Measurements from ENCODE around the gene IPPK. TPM values are rescaled to one million over a fixed set of nuclear protein-coding genes. Genes with fewer than 3 reads are reported as not detected.
"Not testable (repeated sequence)": the region's sequence is repeated elsewhere in the genome, so short reads cannot be mapped to it uniquely, and the experiment has no call there.

Gene IPPK
- total RNA-seq, 1 donor from 2014 or later, result 11.9 TPM

GRCh38 chr9:92638621-92639101 lies 31.3 kb downstream of the IPPK start:
- peak; percentile 31 for DNase-seq (ENCODE audit: low spot score)

GRCh38 chr9:92637886-92638620 lies 31.9 kb downstream of the IPPK start:
- peak; percentile 27 for DNase-seq (ENCODE audit: low spot score)

DNA sequence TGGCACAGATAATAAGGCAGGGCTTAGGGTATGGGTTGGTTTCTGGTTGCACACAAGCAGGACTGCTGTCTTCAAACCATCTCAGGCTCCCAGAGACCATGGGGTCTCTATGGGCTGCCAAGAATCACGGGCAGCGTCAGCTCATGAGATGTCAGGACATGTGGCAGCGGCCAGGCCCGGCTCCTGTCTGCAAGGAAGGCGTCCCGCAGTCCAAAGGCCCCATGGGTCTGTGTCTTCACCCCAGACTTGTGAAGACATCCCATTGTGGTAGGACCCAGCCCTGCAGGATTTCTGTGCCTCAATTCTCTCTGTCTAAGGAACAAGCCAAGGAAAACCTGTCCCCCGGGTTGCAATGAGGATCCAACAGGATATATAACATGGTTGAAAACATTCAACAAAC lies 32.6 kb downstream of the IPPK start:
- peak; percentile 12 for DNase-seq (ENCODE audit: low spot score)

DNA sequence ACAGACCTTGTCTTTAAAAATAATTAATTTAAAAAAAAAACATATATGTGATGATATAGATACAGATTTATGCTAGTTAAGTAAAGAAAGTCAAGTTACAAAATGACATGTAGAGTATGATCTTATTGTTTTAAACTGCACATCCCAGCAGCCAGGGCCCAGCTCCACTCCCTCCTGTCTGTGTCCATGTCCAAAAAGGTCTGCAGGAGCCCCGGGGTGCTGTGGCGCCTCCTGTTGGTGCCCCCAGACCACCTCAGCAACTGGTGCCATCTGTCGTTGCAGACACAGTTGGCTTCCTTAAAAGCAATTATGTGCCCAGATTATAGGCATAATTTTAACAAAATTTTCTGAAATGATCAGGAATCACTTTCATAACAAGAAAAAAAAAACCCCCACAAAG lies 33.3 kb downstream of the IPPK start:
- DNase-seq (ENCODE audit: low spot score), result peak; percentile 15

DNA sequence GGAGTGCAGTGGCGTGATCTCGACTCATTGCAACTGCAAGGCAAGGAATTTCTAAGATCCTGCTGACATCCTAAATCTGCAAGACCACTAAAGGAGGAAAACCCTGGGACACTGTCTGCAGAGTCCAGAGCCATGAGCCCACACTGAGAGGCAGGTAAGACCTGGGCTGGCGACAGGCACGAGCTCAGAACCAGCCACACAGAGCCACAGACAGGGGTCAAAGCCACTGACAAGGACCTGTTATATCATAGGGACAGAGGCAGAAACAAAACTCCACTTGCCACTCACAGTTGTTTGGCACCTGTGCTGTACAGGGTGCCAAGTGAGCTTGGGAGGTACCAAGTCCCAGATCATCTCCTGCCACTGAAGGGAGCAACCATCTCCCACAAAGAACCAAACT lies 34.2 kb downstream of the IPPK start:
- peak; percentile 12 for DNase-seq (ENCODE audit: low spot score)

DNA sequence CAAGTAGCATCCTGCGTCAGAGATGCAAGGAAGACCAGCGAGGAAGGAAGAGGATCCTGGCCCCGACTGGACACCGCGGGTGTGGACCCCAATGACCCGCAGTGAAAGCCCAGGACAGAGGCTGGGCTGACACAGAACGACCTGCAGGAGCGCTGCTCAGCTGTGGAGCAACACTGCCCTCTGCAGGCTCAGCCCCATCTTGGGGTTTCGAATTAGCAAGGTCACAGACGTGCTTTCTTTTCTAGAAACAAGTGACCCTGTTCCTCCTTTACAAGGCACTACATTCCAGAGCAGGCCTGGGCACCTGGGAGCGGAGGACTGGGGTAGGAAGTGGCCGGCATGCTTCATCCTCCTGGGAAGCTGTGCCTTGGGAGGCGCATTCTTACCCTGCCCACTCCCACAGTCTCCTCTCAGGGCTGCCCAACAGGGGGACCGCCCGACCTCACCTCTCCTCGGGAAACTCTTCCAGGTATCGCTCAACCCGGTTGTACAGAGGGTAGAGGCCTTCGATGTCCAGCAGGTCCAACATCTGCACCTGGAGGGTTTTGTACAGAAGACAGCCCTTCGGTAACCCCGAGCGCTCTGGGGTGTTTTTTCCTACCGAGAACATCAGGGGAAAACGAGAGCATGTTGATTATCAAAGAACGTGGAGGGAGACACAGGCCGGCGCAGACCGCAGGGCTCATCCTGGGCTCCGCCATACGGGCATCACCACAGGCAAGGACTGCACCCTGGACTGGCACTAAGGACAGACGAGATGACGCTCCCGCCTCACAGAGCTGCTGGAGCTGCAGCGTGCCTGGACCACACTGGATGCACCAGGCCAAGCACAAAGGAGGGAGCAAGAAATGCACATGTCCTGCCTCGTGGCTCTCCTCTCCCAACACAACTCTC lies 35.0 kb downstream of the IPPK start:
- peak; percentile 83 for DNase-seq (ENCODE audit: low spot score)

DNA sequence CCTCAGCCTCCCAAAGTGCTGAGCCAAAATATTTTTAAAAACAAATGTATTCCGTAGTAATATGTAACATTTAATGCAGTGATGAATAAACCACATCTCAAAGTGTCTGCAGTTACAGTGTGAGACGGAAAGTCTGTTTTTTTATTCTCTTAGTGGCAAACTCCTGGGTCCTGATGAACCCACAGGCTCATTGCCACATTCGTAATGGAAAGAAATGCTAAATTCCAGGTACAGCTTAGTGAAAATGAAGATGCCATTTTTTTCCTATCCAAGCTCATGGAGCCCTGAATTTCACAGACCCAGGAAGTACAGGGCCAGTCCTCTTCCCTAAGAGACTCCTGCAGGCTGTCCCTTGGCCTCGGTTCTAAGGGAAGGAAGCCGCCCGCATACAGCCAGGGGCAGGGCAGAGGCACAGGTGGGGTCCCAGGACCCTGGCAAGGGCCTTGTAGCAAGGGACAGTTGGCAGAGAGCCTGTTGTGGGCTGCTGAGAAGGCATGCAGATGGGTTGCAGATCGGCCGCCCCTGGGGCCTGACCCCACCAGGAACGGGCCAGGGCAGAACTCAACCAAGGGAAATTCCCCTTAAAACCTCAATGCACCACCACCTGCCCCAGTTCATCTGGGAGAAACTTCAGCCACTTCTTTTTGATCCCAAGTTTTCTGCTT lies 36.2 kb downstream of the IPPK start:
- DNase-seq (ENCODE audit: low spot score), result peak; percentile 35

DNA sequence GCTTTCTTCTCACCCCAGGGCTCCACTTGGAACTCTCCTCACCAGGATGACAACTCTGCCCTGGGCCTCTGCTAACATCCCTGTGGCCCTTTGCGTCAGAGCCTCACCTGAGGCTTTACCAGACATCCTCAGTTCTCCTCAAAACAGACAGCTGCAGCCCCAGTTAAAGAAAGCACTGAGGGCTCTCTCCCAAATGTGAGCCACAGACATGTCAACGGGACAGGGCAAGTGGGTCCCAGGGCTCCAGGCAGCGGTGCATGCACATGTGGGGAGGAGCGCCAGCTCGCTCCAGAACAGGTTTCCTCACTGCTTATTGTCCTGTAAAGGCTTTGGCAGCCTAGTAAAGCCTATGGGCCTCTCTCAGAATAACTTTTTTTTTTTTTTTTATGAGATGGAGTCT lies 37.3 kb downstream of the IPPK start:
- DNase-seq (ENCODE audit: low spot score), result peak; percentile 29

DNA sequence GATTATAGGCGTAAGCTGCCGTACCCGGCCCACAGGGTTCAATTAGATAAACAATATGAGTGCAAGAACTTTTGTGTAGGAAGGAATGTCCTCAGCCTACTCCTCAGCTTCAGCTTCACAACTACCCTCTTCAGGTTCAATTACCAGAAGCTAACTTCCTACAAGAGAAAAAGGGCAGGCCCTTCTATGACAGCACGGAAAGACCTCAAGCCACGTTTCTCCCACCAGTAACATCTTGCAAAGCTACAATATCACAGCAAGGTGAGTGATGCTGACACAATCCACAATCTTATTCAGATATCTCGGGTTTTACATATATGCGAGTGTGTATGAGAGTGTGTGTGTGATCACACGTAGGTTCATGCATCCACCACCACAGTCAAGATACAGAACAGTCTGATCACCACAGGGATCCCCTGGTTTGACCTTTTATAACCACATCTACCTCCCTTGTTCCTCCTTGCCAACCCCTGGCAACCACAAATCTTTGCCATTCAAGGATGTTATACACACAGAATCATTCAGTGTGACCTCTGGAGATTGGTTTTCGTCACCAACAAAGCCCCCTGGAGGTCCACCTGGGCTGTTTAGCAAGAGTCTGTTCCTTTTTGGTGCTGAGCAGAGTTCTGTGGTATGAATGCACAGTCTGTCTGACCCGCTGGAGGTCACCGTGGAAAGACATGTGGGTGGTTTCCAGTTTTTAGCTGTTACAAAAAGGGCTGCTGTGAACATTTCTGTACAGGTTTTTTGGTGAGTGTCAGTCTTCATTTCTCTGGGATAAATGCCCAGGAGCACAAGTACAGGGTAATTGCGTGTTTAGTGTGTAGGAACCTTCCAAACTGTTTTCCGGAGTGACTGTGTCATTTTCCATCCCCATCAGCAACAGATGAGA lies 38.2 kb downstream of the IPPK start:
- DNase-seq (ENCODE audit: low spot score), result peak; percentile 27

DNA sequence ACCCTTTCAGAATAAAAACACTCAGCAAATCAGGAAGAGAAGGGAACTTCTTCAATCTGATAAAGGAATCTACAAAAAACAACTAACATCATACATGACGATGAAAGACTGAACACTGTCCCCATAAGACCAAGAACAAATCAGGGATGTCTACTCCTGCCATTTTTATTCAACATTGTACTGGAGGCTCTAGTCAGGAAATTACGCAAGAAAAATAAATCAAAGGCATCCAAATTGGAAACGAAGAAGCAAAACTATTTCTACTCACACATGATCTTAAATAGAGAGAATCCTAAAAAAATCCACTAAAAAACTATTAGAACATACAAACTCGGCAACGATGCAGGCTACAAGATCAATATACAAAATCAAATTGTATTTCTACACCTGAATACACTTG lies 42.3 kb downstream of the IPPK start:
- no peak for DNase-seq (ENCODE audit: low spot score)

GRCh38 chr9:92626484-92626883 lies 43.4 kb downstream of the IPPK start:
- no peak for DNase-seq (ENCODE audit: low spot score)

DNA sequence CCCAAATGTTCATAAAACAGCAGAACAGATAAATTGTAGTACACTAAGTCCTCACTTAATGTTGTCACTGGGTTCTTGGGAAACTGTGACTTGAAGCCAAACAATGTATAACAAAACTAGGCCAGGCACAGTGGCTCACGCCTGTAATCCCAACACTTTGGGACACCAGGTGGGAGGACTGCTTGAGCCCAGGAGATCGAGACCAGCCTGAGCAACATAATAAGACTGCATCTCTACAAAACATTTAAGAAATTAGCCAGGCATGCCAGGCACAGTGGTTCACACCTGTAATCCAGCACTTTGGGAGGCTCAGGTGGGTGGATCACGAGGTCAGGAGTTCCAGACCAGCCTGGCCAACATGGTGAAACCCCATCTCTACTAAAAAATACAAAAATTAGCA lies 46.0 kb downstream of the IPPK start:
- not testable (repeated sequence) for DNase-seq (ENCODE audit: low spot score)

- no peak for DNase-seq (ENCODE audit: low spot score)
Measured at GRCh38 chr9:92620845-92621244, 49.1 kb downstream of the IPPK start.

DNA sequence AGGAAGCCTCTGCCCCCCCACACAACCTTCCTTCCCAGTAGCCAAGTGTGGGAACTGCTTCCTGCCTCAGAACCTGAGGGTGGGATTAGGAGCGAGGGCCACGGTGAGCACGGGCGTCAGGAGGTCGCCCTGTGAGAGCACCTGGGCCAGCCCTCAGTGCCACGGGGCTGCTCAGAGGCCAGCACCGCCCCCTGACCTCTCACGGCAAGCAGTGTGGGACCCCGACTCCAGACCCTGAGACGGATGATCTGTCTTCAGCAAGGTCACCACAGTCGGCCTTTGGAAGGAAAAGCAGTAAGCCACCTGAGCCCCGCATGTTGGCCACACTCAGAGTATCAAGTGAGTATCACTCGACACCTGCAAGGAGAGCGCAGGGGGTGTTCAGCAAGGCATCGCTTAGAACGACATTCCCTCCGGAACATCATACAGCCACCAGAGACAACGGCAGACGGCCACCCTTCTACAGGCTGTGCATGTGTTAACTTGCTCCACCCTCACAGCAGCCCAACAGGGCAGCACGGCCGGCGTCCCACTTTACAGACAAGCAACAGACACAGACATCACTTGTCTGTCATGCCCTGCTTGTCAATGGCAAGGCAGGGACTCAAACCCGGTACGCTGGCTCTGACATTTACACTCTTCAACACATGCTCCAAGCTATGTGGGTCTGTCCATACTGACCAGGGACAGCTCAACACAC lies 50.2 kb downstream of the IPPK start:
- DNase-seq (ENCODE audit: low spot score), result no peak

GRCh38 chr9:92618633-92619225 lies 51.2 kb downstream of the IPPK start:
- no peak for DNase-seq (ENCODE audit: low spot score)

DNA sequence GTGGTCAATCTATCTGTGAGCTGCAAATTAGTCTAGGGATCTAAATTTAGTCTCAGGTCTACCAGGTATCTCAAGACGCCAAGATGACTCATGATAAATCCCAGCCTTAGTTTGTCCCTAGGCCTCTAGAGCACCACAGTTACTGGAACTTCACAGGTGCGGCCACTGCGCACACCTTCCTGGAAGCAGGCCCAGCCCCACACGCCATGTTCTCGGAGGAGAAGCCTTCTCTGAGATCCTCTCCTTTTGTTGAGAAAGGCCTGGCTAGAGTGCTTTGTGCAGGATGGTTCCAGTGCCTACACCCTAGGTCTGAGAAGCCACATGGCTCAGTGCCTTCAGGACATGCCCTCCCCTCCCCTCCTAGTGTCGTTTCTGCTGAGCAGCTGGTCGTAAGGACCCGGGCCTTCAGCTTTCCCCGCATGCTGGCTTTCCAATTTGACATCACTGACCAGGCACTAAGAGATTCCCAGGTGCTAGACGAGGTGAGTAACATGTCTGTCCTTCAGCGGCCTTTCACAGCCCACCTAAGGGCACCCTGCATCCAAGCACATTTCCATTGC lies 51.9 kb downstream of the IPPK start:
- no peak for DNase-seq (ENCODE audit: low spot score)

- DNase-seq (ENCODE audit: low spot score), result no peak
Measured at GRCh38 chr9:92617195-92617813, 52.6 kb downstream of the IPPK start.

- no peak for DNase-seq (ENCODE audit: low spot score)
Measured at GRCh38 chr9:92616655-92617111, 53.2 kb downstream of the IPPK start.

DNA sequence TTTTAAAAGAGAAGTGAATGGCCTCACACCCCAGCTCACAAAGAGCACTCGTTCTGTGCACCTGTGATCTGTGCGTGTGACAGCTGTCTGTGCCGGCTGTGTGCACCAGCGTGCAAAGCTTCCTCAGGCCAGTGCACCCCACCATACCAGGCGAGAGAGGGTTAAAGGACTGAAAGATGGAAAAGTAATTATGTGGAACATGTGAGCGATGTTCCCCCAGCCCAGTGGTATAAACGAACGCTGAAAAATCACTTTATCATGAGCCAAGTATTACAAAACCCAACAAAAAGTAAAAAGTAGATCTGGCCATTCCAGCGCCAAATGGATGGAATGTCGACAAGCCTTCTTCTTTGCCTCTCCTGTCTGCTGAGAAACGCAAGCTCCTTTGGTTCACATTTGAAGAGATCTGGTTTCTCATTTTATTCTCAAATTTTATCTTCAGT lies 53.7 kb downstream of the IPPK start:
- DNase-seq (ENCODE audit: low spot score), result no peak

Data from ureter (tissue), 1 donor.